Muscle of arm (tissue), 12 donors: ENCODE data around the gene TMTC2. TPM values are rescaled to one million over a fixed set of nuclear protein-coding genes. Genes with fewer than 3 reads are reported as not detected.

ENCODE experiments used
- DNase-seq: peaks from one replicate; pipeline ENCODE4 v3.0.0-alpha.2; 2013
- polyA plus RNA-seq, 12 donors: library from polyadenylated mRNA; unstranded; fragments of 120-200 nt; gene quantifications; one replicate each; pipeline ENCODE4 v1.2.1, GENCODE V29; 2013; ENCODE audit not compliant: insufficient read length in 12 of 12

The TMTC2 gene
- polyA plus RNA-seq, 12 donors: 12.8 to 24.8 (median 20.4) TPM; not detected in 1

GRCh38 chr12:82942991-82943401 lies 256.3 kb downstream of the TMTC2 start:
- peak; percentile 34 for DNase-seq

- peak; percentile 33 for DNase-seq
Observed at GRCh38 chr12:82948491-82948890, 261.8 kb downstream of the TMTC2 start.

- DNase-seq: no peak
Observed at GRCh38 chr12:82950356-82950755, 263.6 kb downstream of the TMTC2 start.

- no peak for DNase-seq
Observed at GRCh38 chr12:82952946-82953345, 266.2 kb downstream of the TMTC2 start.

GRCh38 chr12:82953397-82953796 lies 266.7 kb downstream of the TMTC2 start:
- DNase-seq: no peak

- no peak for DNase-seq
Observed at GRCh38 chr12:82954064-82954463, 267.4 kb downstream of the TMTC2 start.

- no peak for DNase-seq
Observed at GRCh38 chr12:82954572-82954971, 267.9 kb downstream of the TMTC2 start.

GRCh38 chr12:82955043-82955442 lies 268.3 kb downstream of the TMTC2 start:
- no peak for DNase-seq

GRCh38 chr12:82958966-82959365 lies 272.3 kb downstream of the TMTC2 start:
- DNase-seq: no peak

GRCh38 chr12:82959821-82960220 lies 273.1 kb downstream of the TMTC2 start:
- no peak for DNase-seq

GRCh38 chr12:82961835-82962234 lies 275.1 kb downstream of the TMTC2 start:
- DNase-seq: no peak

- DNase-seq: no peak
Observed at GRCh38 chr12:82963956-82964355, 277.2 kb downstream of the TMTC2 start.

- DNase-seq: no peak
Observed at GRCh38 chr12:82964446-82964845, 277.7 kb downstream of the TMTC2 start.

GRCh38 chr12:82966001-82966559 lies 279.4 kb downstream of the TMTC2 start:
- no peak for DNase-seq

- no peak for DNase-seq
Observed at GRCh38 chr12:82968631-82969367, 282.1 kb downstream of the TMTC2 start.

- no peak for DNase-seq
Observed at GRCh38 chr12:82970614-82971013, 283.9 kb downstream of the TMTC2 start.

GRCh38 chr12:82971584-82971983 lies 284.9 kb downstream of the TMTC2 start:
- no peak for DNase-seq

GRCh38 chr12:82972624-82973023 lies 285.9 kb downstream of the TMTC2 start:
- no peak for DNase-seq

- DNase-seq: no peak
Observed at GRCh38 chr12:82973592-82973991, 286.9 kb downstream of the TMTC2 start.

- DNase-seq: no peak
Observed at GRCh38 chr12:82981150-82981549, 294.4 kb downstream of the TMTC2 start.

GRCh38 chr12:82994117-82994516 lies 307.4 kb downstream of the TMTC2 start:
- no peak for DNase-seq

- DNase-seq: no peak
Observed at GRCh38 chr12:82996168-82996812, 309.6 kb downstream of the TMTC2 start.

- no peak for DNase-seq
Observed at GRCh38 chr12:82998509-82998908, 311.8 kb downstream of the TMTC2 start.
